ENCODE data around the gene ADM2. TPM values are rescaled to one million over a fixed set of nuclear protein-coding genes. Genes with fewer than 3 reads are reported as not detected.
"Not testable (repeated sequence)": the region's sequence is repeated elsewhere in the genome, so short reads cannot be mapped to it uniquely, and the experiment has no call there.

The ADM2 gene
- total RNA-seq, 2 donors from 2014 or later: 0.08 TPM; not detected in 1

DNA sequence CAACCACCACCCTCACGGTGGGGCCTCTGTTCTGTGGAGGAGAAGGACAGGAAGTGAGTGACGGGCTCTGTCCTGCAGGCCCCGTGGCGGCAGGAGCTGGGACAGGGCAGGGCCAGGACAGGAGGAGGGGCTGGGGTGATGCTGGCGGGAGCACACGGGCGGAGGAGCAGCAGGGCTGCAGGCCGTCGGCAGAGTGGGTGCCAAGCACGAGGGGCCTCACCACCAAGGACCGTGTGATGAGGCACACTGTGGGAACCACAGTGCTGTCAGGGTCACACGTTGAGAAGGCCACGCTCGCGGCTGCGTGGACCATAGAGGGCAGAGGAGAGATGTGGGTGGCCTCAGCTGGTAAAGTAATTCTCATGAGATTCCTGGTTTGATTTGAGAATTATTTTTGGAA lies 35.5 kb downstream of the ADM2 start:
- H3K36me3 ChIP-seq: peaks cover 53% of the 10 kb centered on the region
- no peaks in the 10 kb centered on the region for H3K4me1 ChIP-seq
- H3K27me3 ChIP-seq: no peaks in the 10 kb centered on the region
- no peaks in the 10 kb centered on the region for H3K9me3 ChIP-seq
- TF ChIP-seq CTCF (IDR thresholded peaks at IDR 0.05): no peak
- no peak overlapping the region for H3K4me3 ChIP-seq
- no peak for DNase-seq (ENCODE audit: low spot score)
- no peak overlapping the region for H3K27ac ChIP-seq

DNA sequence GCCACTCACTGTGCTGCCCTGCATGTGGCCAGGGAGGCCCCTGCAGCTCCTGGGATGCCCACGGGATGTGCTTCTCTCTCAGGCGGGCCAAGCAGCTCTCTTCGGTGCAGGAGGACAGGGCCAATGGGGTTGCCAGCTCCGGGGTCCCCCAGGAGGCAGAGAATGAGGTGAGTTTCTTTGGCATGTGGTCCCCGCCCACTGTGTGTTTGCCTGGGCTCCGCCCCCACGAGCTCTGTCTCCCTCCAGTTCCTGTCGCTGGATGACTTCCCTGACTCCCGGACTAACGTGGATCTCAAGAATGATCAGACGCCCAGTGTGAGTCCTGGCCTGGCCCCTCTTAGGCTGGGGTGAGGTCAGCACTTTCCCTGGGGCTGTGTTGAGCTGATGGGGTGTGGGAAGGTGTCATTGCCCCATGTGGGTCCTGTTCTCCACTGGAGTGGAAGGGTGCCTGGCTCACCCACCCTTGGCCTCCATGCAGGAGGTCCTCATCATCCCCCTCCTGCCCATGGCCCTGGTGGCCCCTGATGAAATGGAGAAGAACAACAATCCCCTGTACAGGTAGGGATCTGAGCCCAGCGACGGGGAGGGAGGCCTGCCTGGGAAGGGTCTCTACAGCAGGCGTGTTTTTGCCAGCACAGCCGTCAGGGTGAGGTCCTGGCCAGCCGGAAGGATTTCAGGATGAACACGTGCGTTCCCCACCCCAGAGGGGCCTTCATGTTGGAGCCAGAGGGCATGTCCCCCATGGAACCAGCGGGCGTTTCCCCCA lies 36.3 kb downstream of the ADM2 start:
- no peak for TF ChIP-seq CTCF (IDR thresholded peaks at IDR 0.05)
- no peak for DNase-seq (ENCODE audit: low spot score)
- peaks cover 61% of the 10 kb centered on the region for H3K36me3 ChIP-seq

DNA sequence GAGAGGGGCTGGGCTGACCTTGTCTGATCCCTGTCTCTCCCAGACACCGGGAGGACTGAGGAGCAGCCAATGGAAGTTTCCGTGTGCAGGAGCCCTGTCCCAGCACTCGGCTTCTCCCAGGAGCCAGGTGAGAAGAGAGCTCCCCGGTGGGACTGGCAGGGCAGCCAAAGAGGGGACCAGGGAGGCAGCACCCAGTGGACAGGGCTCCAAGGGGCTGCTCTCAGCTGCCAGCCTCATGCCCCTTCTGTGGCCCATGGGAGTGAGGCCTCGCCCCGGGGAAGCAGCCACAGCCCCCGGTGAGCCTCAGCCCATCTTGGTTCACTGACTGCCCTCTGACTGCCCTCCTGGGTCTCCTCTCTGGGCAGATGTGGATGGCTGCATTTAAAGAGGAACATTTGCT lies 37.3 kb downstream of the ADM2 start:
- Histone ChIP-seq H3K27ac (no peak overlapping the region), H3K36me3 (peaks cover 70% of the 10 kb centered on the region), H3K4me1 (no peaks in the 10 kb centered on the region), H3K9me3 (no peaks in the 10 kb centered on the region), H3K4me3 (no peak overlapping the region), H3K27me3 (no peaks in the 10 kb centered on the region)
- DNase-seq (ENCODE audit: low spot score): no peak
- TF ChIP-seq CTCF (IDR thresholded peaks at IDR 0.05): no peak

More for the DNA sequence above, 36.3 kb downstream of the ADM2 start:
- no peaks in the 10 kb centered on the region for H3K4me1 ChIP-seq
- H3K27me3 ChIP-seq: no peaks in the 10 kb centered on the region
- H3K27ac ChIP-seq: no peak overlapping the region
- no peaks in the 10 kb centered on the region for H3K9me3 ChIP-seq
- no peak overlapping the region for H3K4me3 ChIP-seq

GRCh38 chr22:50519151-50519550 lies 37.8 kb downstream of the ADM2 start:
- Histone ChIP-seq H3K9me3 (no peaks in the 10 kb centered on the region), H3K27ac (no peak overlapping the region), H3K27me3 (no peaks in the 10 kb centered on the region), H3K4me3 (no peak overlapping the region), H3K36me3 (peaks cover 75% of the 10 kb centered on the region), H3K4me1 (peaks cover 0 to 5% of the 10 kb centered on the region in 2 donors)
- no peak for TF ChIP-seq CTCF (IDR thresholded peaks at IDR 0.05)
- no peak for DNase-seq (ENCODE audit: low spot score)

DNA sequence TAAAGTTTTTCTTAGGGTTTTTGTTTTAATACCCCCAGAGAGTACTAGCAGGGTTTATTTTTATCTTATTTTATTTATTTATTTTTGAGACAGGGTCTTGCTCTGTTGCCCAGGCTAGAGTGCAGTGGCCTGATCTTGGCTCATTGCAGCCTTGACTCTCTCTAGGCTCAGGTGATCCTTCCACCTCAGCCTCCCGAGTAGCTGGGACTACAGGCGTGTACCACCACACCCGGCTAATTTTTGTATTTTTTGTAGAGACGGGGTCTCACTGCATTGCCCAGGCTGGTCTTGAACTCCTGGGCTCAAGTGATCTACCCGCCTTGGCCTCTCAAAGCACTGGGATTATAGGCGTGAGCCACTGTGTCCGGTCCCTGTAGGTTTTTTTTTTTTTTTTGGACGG lies 38.8 kb downstream of the ADM2 start:
- Histone ChIP-seq H3K4me1 (peaks cover 0 to 15% of the 10 kb centered on the region in 2 donors), H3K36me3 (peaks cover 75% of the 10 kb centered on the region)
- H3K4me3 ChIP-seq; H3K27ac ChIP-seq; H3K27me3 ChIP-seq; DNase-seq (ENCODE audit: low spot score); H3K9me3 ChIP-seq: not testable (repeated sequence)

GRCh38 chr22:50520826-50521453 lies 39.6 kb downstream of the ADM2 start:
- TF ChIP-seq CTCF (IDR thresholded peaks at IDR 0.05): no peak
- Histone ChIP-seq H3K36me3 (peaks cover 75% of the 10 kb centered on the region), H3K27ac (no peak overlapping the region), H3K27me3 (no peaks in the 10 kb centered on the region), H3K9me3 (no peaks in the 10 kb centered on the region), H3K4me3 (no peak overlapping the region), H3K4me1 (peaks cover 0 to 15% of the 10 kb centered on the region in 2 donors)
- no peak for DNase-seq (ENCODE audit: low spot score)

Measured in right atrium auricular region (tissue), 2 donors.